CD14-positive monocyte (primary cell): ENCODE measurements around the gene AGAP1. TPM values are rescaled to one million over a fixed set of nuclear protein-coding genes. Genes with fewer than 3 reads are reported as not detected.

Experiments used
- DNase-seq, 3 donors: peaks; one replicate each; pipeline ENCODE4 v3.0.0-alpha.2; 2011 to 2022
- H2AFZ ChIP-seq: 2 replicates; pipeline ENCODE4 v1.6.0; 2012; ENCODE audit warnings: mild to moderate bottlenecking, low read depth, low read length, inconsistent platforms; ENCODE audit not compliant: insufficient read depth, poor library complexity, severe bottlenecking
- H3K27ac ChIP-seq, 2 donors: 1 replicate in 1 of 2; 2 replicates in 1 of 2; pipeline ENCODE4 v1.5.1; 2012 to 2013; ENCODE audit warnings: low read length in 2 of 2, control low read depth in 1 of 2, inconsistent platforms in 1 of 2, low read depth in 1 of 2, mild to moderate bottlenecking in 1 of 2
- H3K27me3 ChIP-seq, 2 donors: one replicate each; pipeline versions ENCODE4 v1.6.0 to v1.6.1; 2011 to 2013; ENCODE audit warnings: low read length in 2 of 2; ENCODE audit not compliant: control insufficient read depth in 2 of 2, insufficient read depth in 2 of 2
- H3K36me3 ChIP-seq, 2 donors: replicated peaks in 1 of 2; 1 replicate in 1 of 2; 2 replicates in 1 of 2; pipeline versions ENCODE4 v1.5.1 to v1.6.1; 2012 to 2013; ENCODE audit warnings: low read length in 2 of 2, control low read depth in 1 of 2, inconsistent platforms in 1 of 2, mild to moderate bottlenecking in 1 of 2; ENCODE audit not compliant: insufficient read depth in 2 of 2, control insufficient read depth in 1 of 2
- H3K4me1 ChIP-seq, 2 donors: 1 replicate in 1 of 2; 2 replicates in 1 of 2; pipeline versions ENCODE4 v1.5.1 to v1.6.1; 2012 to 2013; ENCODE audit warnings: low read length in 2 of 2, control low read depth in 1 of 2, inconsistent platforms in 1 of 2, mild to moderate bottlenecking in 1 of 2, moderate library complexity in 1 of 2; ENCODE audit not compliant: insufficient read depth in 2 of 2, control insufficient read depth in 1 of 2
- H3K4me2 ChIP-seq: replicated peaks from 2 replicates; pipeline ENCODE3; 2012; ENCODE audit warnings: low read length, moderate library complexity, mild to moderate bottlenecking; ENCODE audit not compliant: poor library complexity, severe bottlenecking; ENCODE audit errors: extremely low read depth
- H3K4me3 ChIP-seq, 3 experiments: fragments of 200-600 bp in 1 of 3; sonication (generic) in 1 of 3; replicated peaks in 1 of 3; 1 replicate in 2 of 3; 2 replicates in 1 of 3; pipeline ENCODE4 v1.5.1; 2011 to 2013; ENCODE audit warnings: low read length in 3 of 3, mild to moderate bottlenecking in 3 of 3, control low read depth in 2 of 3, low read depth in 2 of 3, inconsistent platforms in 1 of 3, moderate library complexity in 1 of 3
- H3K79me2 ChIP-seq: 2 replicates; pipeline ENCODE4 v1.6.0; 2012; ENCODE audit warnings: mild to moderate bottlenecking, control low read depth, inconsistent platforms, low read length, moderate library complexity; ENCODE audit not compliant: insufficient read depth
- H3K9ac ChIP-seq: 2 replicates; pipeline ENCODE4 v1.6.0; 2017; ENCODE audit warnings: low read length, mild to moderate bottlenecking; ENCODE audit not compliant: insufficient read depth, poor library complexity, severe bottlenecking
- H3K9me3 ChIP-seq, 2 donors: replicated peaks in 1 of 2; 1 replicate in 1 of 2; 2 replicates in 1 of 2; pipeline versions ENCODE4 v1.5.1 to v1.6.1; 2012 to 2013; ENCODE audit warnings: low read length in 2 of 2, control low read depth in 1 of 2; ENCODE audit not compliant: control insufficient read depth in 1 of 2, insufficient read depth in 1 of 2
- H4K20me1 ChIP-seq: 2 replicates; pipeline ENCODE4 v1.6.0; 2012; ENCODE audit warnings: mild to moderate bottlenecking, low read length, control low read depth, moderate library complexity; ENCODE audit not compliant: insufficient read depth
- H3K27ac Mint-ChIP-seq, 7 donors: one replicate each; pipeline ENCODE4 v1.8.0; 2020; ENCODE audit warnings: mild to moderate bottlenecking in 7 of 7, mixed read lengths in 7 of 7, moderate library complexity in 6 of 7, inconsistent platforms in 2 of 7
- H3K27me3 Mint-ChIP-seq, 3 donors: one replicate each; pipeline ENCODE4 v1.8.0; 2021 to 2022; ENCODE audit warnings: low read depth in 3 of 3, mild to moderate bottlenecking in 3 of 3, mixed read lengths in 3 of 3, moderate library complexity in 3 of 3, inconsistent platforms in 1 of 3
- H3K36me3 Mint-ChIP-seq, 2 donors: one replicate each; pipeline ENCODE4 v1.8.0; 2020; ENCODE audit warnings: mixed read lengths in 2 of 2, inconsistent platforms in 1 of 2, mild to moderate bottlenecking in 1 of 2
- H3K4me1 Mint-ChIP-seq: one replicate; pipeline ENCODE4 v1.8.0; 2020; ENCODE audit warnings: mild to moderate bottlenecking, mixed read lengths
- H3K4me3 Mint-ChIP-seq, 2 donors: one replicate each; pipeline ENCODE4 v1.8.0; 2020; ENCODE audit warnings: mild to moderate bottlenecking in 2 of 2, mixed read lengths in 2 of 2, moderate library complexity in 1 of 2
- H3K9me3 Mint-ChIP-seq, 7 donors: one replicate each; pipeline ENCODE4 v1.8.0; 2020 to 2022; ENCODE audit warnings: mixed read lengths in 7 of 7, mild to moderate bottlenecking in 6 of 7, moderate library complexity in 6 of 7, inconsistent platforms in 2 of 7
- CTCF ChIP-seq: fragments of 200-600 bp; IDR thresholded peaks from one replicate; pipeline ENCODE4 v1.8.0; 2022; ENCODE audit warnings: antibody characterized with exemption, mild to moderate bottlenecking
- WGBS: methylation state at CpG from one replicate; pipeline ENCODE4 v1.1.5; 2013; ENCODE audit warnings: missing lambda C conversion rate; ENCODE audit not compliant: insufficient coverage; 5-methylcytosine and 5-hydroxymethylcytosine counted together
- intact Hi-C, 2 donors: fragments of 100-400 bp; cut with micrococcal nuclease; formaldehyde crosslinking; loops; one replicate each; pipeline versions ENCODE4 v1.15.0 to v1.15.1; 2023
- polyA plus RNA-seq, 3 donors: library from polyadenylated mRNA; depleted of rRNA in 1 of 3; unstranded in 2 of 3; stranded (reverse) in 1 of 3; fragments of 300-500 nt in 2 of 3; fragments of >200 nt in 1 of 3; fragmentation: Illumina TruSeq in 2 of 3; gene quantifications; 1 replicate in 2 of 3; 2 replicates in 1 of 3; pipeline ENCODE4 v1.2.3, GENCODE V29; 2012 to 2021

AGAP1 gene
- polyA plus RNA-seq, 3 donors: 0.12 TPM; not detected in 2

GRCh38 chr2:236123716-236124115, 629.9 kb downstream of the AGAP1 start:
- TF ChIP-seq CTCF: no peak
- DNase-seq: no peak
- Histone ChIP-seq H4K20me1 (no peaks in the 10 kb centered on the region), H3K79me2 (no peaks in the 10 kb centered on the region), H3K4me2 (no peak overlapping the region), H3K4me3 (no peak overlapping the region), H3K27me3 (peaks cover 0 to 2% of the 10 kb centered on the region in 2 donors), H3K27ac (no peak overlapping the region), H3K4me1 (no peaks in the 10 kb centered on the region), H3K36me3 (no peaks in the 10 kb centered on the region), H3K9me3 (no peaks in the 10 kb centered on the region), H3K9ac (no peak overlapping the region), H2AFZ (no peak overlapping the region)
- Mint-ChIP-seq H3K4me1 (no peaks in the 10 kb centered on the region), H3K27ac (no peak overlapping the region), H3K9me3 (peaks cover 0 to 3% (median 0%) of the 10 kb centered on the region in 7 donors), H3K4me3 (no peak overlapping the region), H3K27me3 (peaks cover 3 to 13% (median 5%) of the 10 kb centered on the region in 3 donors), H3K36me3 (no peaks in the 10 kb centered on the region)
- WGBS: 93% methylated on average over 19 of the region's 19 CpGs
- intact Hi-C loops: no loop called here

- no peaks in the 10 kb centered on the region for H4K20me1 ChIP-seq
- no peak overlapping the region for H3K4me3 ChIP-seq
- Mint-ChIP-seq H3K4me1 (no peaks in the 10 kb centered on the region), H3K4me3 (no peak overlapping the region), H3K36me3 (no peaks in the 10 kb centered on the region), H3K27ac (no peak overlapping the region), H3K9me3 (peaks cover 0 to 3% (median 0%) of the 10 kb centered on the region in 7 donors), H3K27me3 (peaks cover 0 to 8% (median under 1%) of the 10 kb centered on the region in 3 donors)
- H3K4me2 ChIP-seq: no peak overlapping the region
- TF ChIP-seq CTCF: no peak
- H3K9ac ChIP-seq: no peak overlapping the region
- DNase-seq: no peak
- no peaks in the 10 kb centered on the region for H3K79me2 ChIP-seq
- H3K36me3 ChIP-seq: no peaks in the 10 kb centered on the region
- peaks cover 0 to 2% of the 10 kb centered on the region in 2 donors for H3K27me3 ChIP-seq
- H3K4me1 ChIP-seq: no peaks in the 10 kb centered on the region
- no peak overlapping the region for H2AFZ ChIP-seq
- 96% methylated on average over 9 of the region's 30 CpGs for WGBS
- no peak overlapping the region for H3K27ac ChIP-seq
- H3K9me3 ChIP-seq: no peaks in the 10 kb centered on the region
- intact Hi-C loops: no loop called here
These were observed 630.5 kb downstream of the AGAP1 start for GRCh38 chr2:236124182-236124893.
